Astrocyte (in vitro differentiated cells and primary cell): ENCODE measurements around the gene NME7. TPM values are rescaled to one million over a fixed set of nuclear protein-coding genes. Genes with fewer than 3 reads are reported as not detected.

Experiments used
- DNase-seq: peaks from one replicate; pipeline ENCODE4 v3.0.0-alpha.2; 2010; ENCODE audit warnings: low read depth
- FAIRE-seq: peaks from 2 replicates; lab custom pipeline; 2011; peaks lifted over from hg19 to GRCh38; lab: Jason Lieb, UNC
- H2AFZ ChIP-seq: 2 replicates; pipeline ENCODE4 v1.6.0; 2012; ENCODE audit warnings: low read depth, low read length, inconsistent platforms
- H3K27ac ChIP-seq: 2 replicates; pipeline ENCODE4 v1.5.1; 2011; ENCODE audit warnings: low read depth, low read length, inconsistent platforms
- H3K27me3 ChIP-seq: 2 replicates; pipeline ENCODE4 v1.6.0; 2011; ENCODE audit warnings: low read length, inconsistent platforms; ENCODE audit not compliant: insufficient read depth
- H3K36me3 ChIP-seq: 2 replicates; pipeline ENCODE4 v1.5.1; 2011; ENCODE audit warnings: low read length, inconsistent platforms; ENCODE audit not compliant: insufficient read depth
- H3K4me1 ChIP-seq: 2 replicates; pipeline ENCODE4 v1.5.1; 2011; ENCODE audit warnings: low read length, inconsistent platforms; ENCODE audit not compliant: insufficient read depth
- H3K4me2 ChIP-seq: 2 replicates; pipeline ENCODE4 v1.6.0; 2012; ENCODE audit warnings: low read length, inconsistent platforms
- H3K4me3 ChIP-seq: 2 replicates; pipeline ENCODE4 v1.5.1; 2011; ENCODE audit warnings: low read depth, mild to moderate bottlenecking, low read length, inconsistent platforms; ENCODE audit not compliant: insufficient read depth
- H3K79me2 ChIP-seq: 2 replicates; pipeline ENCODE4 v1.6.0; 2012; ENCODE audit warnings: mild to moderate bottlenecking, low read length, inconsistent platforms; ENCODE audit not compliant: insufficient read depth
- H3K9ac ChIP-seq: 2 replicates; pipeline ENCODE4 v1.6.0; 2012; ENCODE audit warnings: mild to moderate bottlenecking, low read length, inconsistent platforms
- H3K9me3 ChIP-seq: 2 replicates; pipeline ENCODE4 v1.5.1; 2012; ENCODE audit warnings: low read depth, mild to moderate bottlenecking, low read length, inconsistent platforms; ENCODE audit not compliant: insufficient read depth
- H4K20me1 ChIP-seq: 2 replicates; pipeline ENCODE4 v1.6.0; 2012; ENCODE audit warnings: low read length, inconsistent platforms; ENCODE audit not compliant: insufficient read depth
- H3K27ac Mint-ChIP-seq: one replicate; pipeline ENCODE4 v1.8.0; 2021; ENCODE audit warnings: mild to moderate bottlenecking, mixed read lengths; ENCODE audit not compliant: unreplicated experiment
- H3K27me3 Mint-ChIP-seq: one replicate; pipeline ENCODE4 v1.8.0; 2021; ENCODE audit warnings: low read depth, mixed read lengths; ENCODE audit not compliant: unreplicated experiment
- H3K36me3 Mint-ChIP-seq: one replicate; pipeline ENCODE4 v1.8.0; 2021; ENCODE audit warnings: low read depth, mixed read lengths; ENCODE audit not compliant: unreplicated experiment
- H3K4me1 Mint-ChIP-seq: one replicate; pipeline ENCODE4 v1.8.0; 2021; ENCODE audit warnings: low read depth, mixed read lengths; ENCODE audit not compliant: unreplicated experiment
- H3K4me3 Mint-ChIP-seq: one replicate; pipeline ENCODE4 v1.8.0; 2021; ENCODE audit warnings: mild to moderate bottlenecking, moderate library complexity, mixed read lengths; ENCODE audit not compliant: unreplicated experiment
- H3K9me3 Mint-ChIP-seq: one replicate; pipeline ENCODE4 v1.8.0; 2021; ENCODE audit warnings: mild to moderate bottlenecking, mixed read lengths; ENCODE audit not compliant: unreplicated experiment
- CTCF ChIP-seq: IDR thresholded peaks from 2 replicates; pipeline ENCODE4 v1.5.1; 2011; ENCODE audit warnings: low read depth, mild to moderate bottlenecking, inconsistent platforms, low read length, moderate library complexity; ENCODE audit not compliant: insufficient read depth
- EZH2 ChIP-seq: IDR thresholded peaks from 2 replicates; pipeline ENCODE4 v1.6.1; 2012; ENCODE audit warnings: mild to moderate bottlenecking, low read length, inconsistent platforms; ENCODE audit not compliant: insufficient read depth
- total RNA-seq: library from RNA; stranded (reverse); gene quantifications from 2 replicates; pipeline ENCODE4 v1.2.1, GENCODE V29; 2021

The NME7 gene
- total RNA-seq, 1 donor from 2014 or later: 21.2 TPM

GRCh38 chr1:169151338-169151837 lies 216.2 kb downstream of the NME7 start:
- Histone ChIP-seq H3K79me2 (no peaks in the 10 kb centered on the region), H3K27me3 (no peaks in the 10 kb centered on the region), H3K9me3 (no peaks in the 10 kb centered on the region), H3K27ac (no peak overlapping the region), H3K4me3 (no peak overlapping the region), H3K4me1 (no peaks in the 10 kb centered on the region), H3K9ac (no peak overlapping the region), H2AFZ (no peak overlapping the region), H4K20me1 (no peaks in the 10 kb centered on the region), H3K4me2 (no peak overlapping the region), H3K36me3 (no peaks in the 10 kb centered on the region)
- no peaks in the 10 kb centered on the region for H3K27me3 Mint-ChIP-seq
- DNase-seq (no peak), FAIRE-seq (no peak)
- peaks cover 8% of the 10 kb centered on the region for H3K4me1 Mint-ChIP-seq
- TF ChIP-seq EZH2 (no peak), CTCF (no peak)
- H3K4me3 Mint-ChIP-seq: no peak overlapping the region
- H3K9me3 Mint-ChIP-seq: peaks cover 4% of the 10 kb centered on the region
- no peak overlapping the region for H3K27ac Mint-ChIP-seq
- peaks cover 4% of the 10 kb centered on the region for H3K36me3 Mint-ChIP-seq

- no peak overlapping the region for H3K4me3 Mint-ChIP-seq
- Histone ChIP-seq H3K9me3 (no peaks in the 10 kb centered on the region), H4K20me1 (no peaks in the 10 kb centered on the region), H3K27me3 (no peaks in the 10 kb centered on the region), H3K4me2 (no peak overlapping the region), H3K36me3 (no peaks in the 10 kb centered on the region), H3K79me2 (no peaks in the 10 kb centered on the region), H3K4me1 (no peaks in the 10 kb centered on the region), H3K9ac (no peak overlapping the region), H3K27ac (no peak overlapping the region), H2AFZ (no peak overlapping the region), H3K4me3 (no peak overlapping the region)
- H3K27ac Mint-ChIP-seq: no peak overlapping the region
- H3K36me3 Mint-ChIP-seq: peaks cover 4% of the 10 kb centered on the region
- no peak for DNase-seq
- H3K27me3 Mint-ChIP-seq: no peaks in the 10 kb centered on the region
- no peak for FAIRE-seq
- H3K4me1 Mint-ChIP-seq: peaks cover 8% of the 10 kb centered on the region
- TF ChIP-seq CTCF: no peak
- no peak for TF ChIP-seq EZH2
- peaks cover 4% of the 10 kb centered on the region for H3K9me3 Mint-ChIP-seq
Measured at GRCh38 chr1:169150641-169151337, 216.8 kb downstream of the NME7 start.

GRCh38 chr1:169149555-169150286 lies 217.9 kb downstream of the NME7 start:
- Mint-ChIP-seq H3K4me3 (no peak overlapping the region), H3K4me1 (peaks cover 8% of the 10 kb centered on the region), H3K9me3 (peaks cover 4% of the 10 kb centered on the region), H3K27ac (no peak overlapping the region), H3K36me3 (peaks cover 4% of the 10 kb centered on the region), H3K27me3 (no peaks in the 10 kb centered on the region)
- Histone ChIP-seq H3K4me3 (no peak overlapping the region), H3K9me3 (no peaks in the 10 kb centered on the region), H3K27ac (no peak overlapping the region), H2AFZ (no peak overlapping the region), H3K4me2 (no peak overlapping the region), H3K27me3 (no peaks in the 10 kb centered on the region), H3K9ac (no peak overlapping the region), H3K4me1 (no peaks in the 10 kb centered on the region), H3K36me3 (no peaks in the 10 kb centered on the region), H4K20me1 (no peaks in the 10 kb centered on the region), H3K79me2 (no peaks in the 10 kb centered on the region)
- FAIRE-seq (no peak), DNase-seq (no peak)
- no peak for TF ChIP-seq EZH2
- no peak for TF ChIP-seq CTCF
